ENCODE results near the gene CLTB.
"Not testable (repeated sequence)": the region's sequence is repeated elsewhere in the genome, so short reads cannot be mapped to it uniquely, and the experiment has no call there.

Gene CLTB

DNA sequence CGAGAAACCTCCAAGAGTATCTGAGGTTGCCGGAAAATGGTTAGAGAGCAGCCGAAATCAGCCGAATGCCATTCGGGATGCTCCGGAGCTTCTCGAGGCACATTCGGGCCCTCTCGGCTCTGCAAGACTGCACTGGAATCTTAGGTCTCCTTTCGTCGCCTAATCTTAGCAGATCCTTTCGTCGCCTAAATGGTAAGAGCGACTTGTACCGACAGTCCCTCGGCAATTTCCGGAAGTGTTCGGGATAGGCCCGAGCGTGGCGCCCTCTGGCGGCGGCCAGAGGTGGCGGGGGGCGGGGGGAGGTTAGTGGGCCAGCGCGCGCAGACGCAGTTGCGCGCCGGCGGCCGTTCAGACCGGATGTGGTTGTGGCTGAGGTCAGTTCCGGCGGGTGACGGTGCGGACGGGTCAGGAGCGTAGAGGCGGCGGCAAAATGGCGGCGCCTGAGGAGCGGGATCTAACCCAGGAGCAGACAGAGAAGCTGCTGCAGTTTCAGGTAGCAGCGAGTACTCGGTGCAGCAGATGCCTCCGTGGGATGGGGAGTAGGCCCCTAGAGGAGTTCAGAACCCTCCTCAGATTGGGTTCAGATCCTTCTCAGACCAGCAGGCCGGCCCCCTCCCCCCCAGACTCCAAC lies 31.8 kb upstream of the CLTB start, which contains the start of gene FAF2:
TSS of gene FAF2 (plus strand) at position 408 of the 631 bp plus-strand sequence. CDS start at position 431, 23 bp downstream.
- TF ChIP-seq, protein P1, sequence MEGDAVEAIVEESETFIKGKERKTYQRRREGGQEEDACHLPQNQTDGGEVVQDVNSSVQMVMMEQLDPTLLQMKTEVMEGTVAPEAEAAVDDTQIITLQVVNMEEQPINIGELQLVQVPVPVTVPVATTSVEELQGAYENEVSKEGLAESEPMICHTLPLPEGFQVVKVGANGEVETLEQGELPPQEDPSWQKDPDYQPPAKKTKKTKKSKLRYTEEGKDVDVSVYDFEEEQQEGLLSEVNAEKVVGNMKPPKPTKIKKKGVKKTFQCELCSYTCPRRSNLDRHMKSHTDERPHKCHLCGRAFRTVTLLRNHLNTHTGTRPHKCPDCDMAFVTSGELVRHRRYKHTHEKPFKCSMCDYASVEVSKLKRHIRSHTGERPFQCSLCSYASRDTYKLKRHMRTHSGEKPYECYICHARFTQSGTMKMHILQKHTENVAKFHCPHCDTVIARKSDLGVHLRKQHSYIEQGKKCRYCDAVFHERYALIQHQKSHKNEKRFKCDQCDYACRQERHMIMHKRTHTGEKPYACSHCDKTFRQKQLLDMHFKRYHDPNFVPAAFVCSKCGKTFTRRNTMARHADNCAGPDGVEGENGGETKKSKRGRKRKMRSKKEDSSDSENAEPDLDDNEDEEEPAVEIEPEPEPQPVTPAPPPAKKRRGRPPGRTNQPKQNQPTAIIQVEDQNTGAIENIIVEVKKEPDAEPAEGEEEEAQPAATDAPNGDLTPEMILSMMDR (IDR thresholded peaks at IDR 0.05; ENCODE audit: low read depth, low read length, missing control alignments): peak; percentile 98
- in situ Hi-C loops (cut with HindIII; ENCODE audit: low sequenced_read_pairs): no loop called here

DNA sequence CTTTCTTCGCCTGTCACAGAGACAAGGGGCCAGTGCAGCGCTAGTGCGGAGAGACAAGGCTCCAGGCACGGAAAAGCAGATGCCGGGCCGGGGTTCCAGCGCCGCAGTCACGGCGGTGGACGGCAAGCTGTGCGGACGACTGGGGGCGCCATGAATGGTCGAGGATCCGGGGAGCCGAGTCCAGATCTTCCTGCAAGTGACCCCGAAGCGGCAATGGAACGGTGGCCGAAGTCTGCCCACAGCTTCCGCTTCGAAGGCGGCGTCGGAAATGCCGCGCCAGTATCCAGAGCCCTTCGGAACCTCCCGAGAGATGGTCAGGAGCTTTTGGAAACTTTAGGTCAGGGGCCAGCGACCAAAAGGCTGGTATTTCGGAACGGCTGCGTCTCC lies 31.2 kb upstream of the CLTB start:
- TF ChIP-seq, protein P1 (IDR thresholded peaks at IDR 0.05; ENCODE audit: low read depth, low read length, missing control alignments): no peak
- in situ Hi-C loops (cut with HindIII; ENCODE audit: low sequenced_read_pairs): no loop called here

More for the DNA sequence above, 31.8 kb upstream of the CLTB start, which contains the start of gene FAF2:
- H3K4me3 ChIP-seq (ENCODE audit: low read depth, low read length): peak within 1 kb of the TSS; percentile 99
- peak; percentile 99 for DNase-seq (ENCODE audit: low read depth)

DNA sequence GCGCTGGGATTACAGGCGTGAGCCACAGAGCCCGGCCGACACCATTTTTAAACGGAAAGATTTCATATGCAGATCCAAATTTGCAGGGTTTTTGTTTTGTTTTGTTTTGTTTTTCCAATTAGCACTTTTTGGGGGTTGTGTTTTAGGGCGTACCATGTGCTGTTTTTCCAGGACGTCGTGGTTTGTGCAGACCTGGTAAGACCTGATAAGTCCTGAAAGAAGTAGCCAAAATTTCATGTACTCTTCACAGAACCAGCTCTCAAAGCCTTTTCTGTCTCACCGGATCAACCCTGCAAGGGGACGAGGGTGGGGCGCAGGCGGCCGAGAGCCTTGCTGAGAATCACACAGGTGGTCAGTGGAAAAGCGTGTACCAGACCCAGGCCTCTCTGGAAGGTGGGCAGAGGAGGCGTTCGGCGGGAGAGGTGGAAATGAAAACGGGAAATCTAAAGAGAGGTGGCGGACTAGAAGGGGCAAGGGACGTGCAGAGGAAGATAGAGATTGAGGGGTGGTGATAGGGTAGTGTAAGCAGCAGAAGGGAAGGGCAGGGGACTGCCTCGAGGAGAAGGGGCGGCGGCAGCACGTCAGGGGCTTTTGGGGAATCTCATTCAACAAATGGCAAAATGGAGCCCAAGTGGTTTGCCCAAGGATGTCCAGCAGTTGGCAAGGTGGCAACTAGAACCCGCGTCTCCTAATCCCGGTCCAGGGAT lies 30.7 kb upstream of the CLTB start:
- in situ Hi-C loops (cut with HindIII; ENCODE audit: low sequenced_read_pairs): no loop called here

More for the DNA sequence above, 31.2 kb upstream of the CLTB start:
- H3K4me3 ChIP-seq (ENCODE audit: low read depth, low read length): peak overlapping the region; percentile 99
- no peak for DNase-seq (ENCODE audit: low read depth)

GRCh38 chr5:176446028-176446665 lies 29.8 kb upstream of the CLTB start:
- no peak overlapping the region for H3K4me3 ChIP-seq (ENCODE audit: low read depth, low read length)
- DNase-seq (ENCODE audit: low read depth): no peak

More for the DNA sequence above, 30.7 kb upstream of the CLTB start:
- TF ChIP-seq, protein P1 (IDR thresholded peaks at IDR 0.05; ENCODE audit: low read depth, low read length, missing control alignments): no peak
- H3K4me3 ChIP-seq (ENCODE audit: low read depth, low read length): peak overlapping the region; percentile 99
- no peak for DNase-seq (ENCODE audit: low read depth)

GRCh38 chr5:176444742-176445141 lies 28.4 kb upstream of the CLTB start:
- in situ Hi-C loops (cut with HindIII; ENCODE audit: low sequenced_read_pairs): no loop called here
- TF ChIP-seq, protein P1 (IDR thresholded peaks at IDR 0.05; ENCODE audit: low read depth, low read length, missing control alignments): no peak
- no peak overlapping the region for H3K4me3 ChIP-seq (ENCODE audit: low read depth, low read length)
- no peak for DNase-seq (ENCODE audit: low read depth)

More at GRCh38 chr5:176446028-176446665, 29.8 kb upstream of the CLTB start:
- in situ Hi-C loops (cut with HindIII; ENCODE audit: low sequenced_read_pairs): no loop called here
- TF ChIP-seq, protein P1 (IDR thresholded peaks at IDR 0.05; ENCODE audit: low read depth, low read length, missing control alignments): no peak

- H3K4me3 ChIP-seq (ENCODE audit: low read depth, low read length); in situ Hi-C loops (cut with HindIII; ENCODE audit: low sequenced_read_pairs); DNase-seq (ENCODE audit: low read depth): not testable (repeated sequence)
These were observed 26.6 kb upstream of the CLTB start for GRCh38 chr5:176442911-176443310.
